ENCODE results near the gene SNTA1.
"Not testable (repeated sequence)": the region's sequence is repeated elsewhere in the genome, so short reads cannot be mapped to it uniquely, and the experiment has no call there.

SNTA1 gene

DNA sequence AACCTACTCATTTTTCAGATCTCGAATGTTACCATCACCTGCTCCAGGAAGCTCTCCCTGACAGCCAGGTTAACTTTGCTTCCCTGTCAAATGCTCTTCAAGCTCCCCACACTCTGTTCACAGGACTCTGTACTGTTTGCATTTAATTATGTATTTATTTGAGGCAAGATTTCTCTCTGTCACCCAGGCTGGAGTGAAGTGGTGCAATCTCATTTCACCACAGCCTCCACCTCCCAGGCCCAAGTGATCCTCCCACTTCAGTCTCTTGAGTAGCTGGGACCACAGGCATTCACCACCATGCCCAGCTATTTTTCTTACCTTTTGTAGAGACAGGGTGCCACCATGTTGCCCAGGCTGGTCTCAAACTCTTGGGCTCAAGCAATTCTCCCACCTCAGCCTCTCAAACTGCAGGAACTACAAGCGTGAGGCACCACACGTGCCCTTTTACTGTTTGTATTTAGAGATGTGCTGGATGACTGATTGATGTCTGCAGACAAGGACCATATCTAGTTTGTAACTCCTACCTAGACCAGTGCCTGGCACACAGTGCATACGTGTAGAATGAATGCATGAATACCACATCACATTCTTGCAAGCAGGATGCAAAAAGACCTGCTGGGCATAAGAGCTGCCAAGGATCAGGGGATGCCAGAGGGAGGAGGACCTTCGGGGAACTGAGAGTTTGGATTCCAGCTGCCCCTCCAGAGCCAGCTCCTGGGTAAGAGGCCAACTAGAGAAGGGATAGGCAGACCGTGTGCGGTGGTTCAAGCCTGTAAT lies 30.7 kb upstream of the SNTA1 start:
- no peak for DNase-seq (ENCODE audit: low read depth)
- no peak overlapping the region for H3K4me3 ChIP-seq (ENCODE audit: control insufficient read depth, low read depth, low read length)
- TF ChIP-seq, protein P1, sequence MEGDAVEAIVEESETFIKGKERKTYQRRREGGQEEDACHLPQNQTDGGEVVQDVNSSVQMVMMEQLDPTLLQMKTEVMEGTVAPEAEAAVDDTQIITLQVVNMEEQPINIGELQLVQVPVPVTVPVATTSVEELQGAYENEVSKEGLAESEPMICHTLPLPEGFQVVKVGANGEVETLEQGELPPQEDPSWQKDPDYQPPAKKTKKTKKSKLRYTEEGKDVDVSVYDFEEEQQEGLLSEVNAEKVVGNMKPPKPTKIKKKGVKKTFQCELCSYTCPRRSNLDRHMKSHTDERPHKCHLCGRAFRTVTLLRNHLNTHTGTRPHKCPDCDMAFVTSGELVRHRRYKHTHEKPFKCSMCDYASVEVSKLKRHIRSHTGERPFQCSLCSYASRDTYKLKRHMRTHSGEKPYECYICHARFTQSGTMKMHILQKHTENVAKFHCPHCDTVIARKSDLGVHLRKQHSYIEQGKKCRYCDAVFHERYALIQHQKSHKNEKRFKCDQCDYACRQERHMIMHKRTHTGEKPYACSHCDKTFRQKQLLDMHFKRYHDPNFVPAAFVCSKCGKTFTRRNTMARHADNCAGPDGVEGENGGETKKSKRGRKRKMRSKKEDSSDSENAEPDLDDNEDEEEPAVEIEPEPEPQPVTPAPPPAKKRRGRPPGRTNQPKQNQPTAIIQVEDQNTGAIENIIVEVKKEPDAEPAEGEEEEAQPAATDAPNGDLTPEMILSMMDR (IDR thresholded peaks at IDR 0.05; ENCODE audit: control insufficient read depth, insufficient read depth, low read depth, low read length, missing control alignments): no peak

DNA sequence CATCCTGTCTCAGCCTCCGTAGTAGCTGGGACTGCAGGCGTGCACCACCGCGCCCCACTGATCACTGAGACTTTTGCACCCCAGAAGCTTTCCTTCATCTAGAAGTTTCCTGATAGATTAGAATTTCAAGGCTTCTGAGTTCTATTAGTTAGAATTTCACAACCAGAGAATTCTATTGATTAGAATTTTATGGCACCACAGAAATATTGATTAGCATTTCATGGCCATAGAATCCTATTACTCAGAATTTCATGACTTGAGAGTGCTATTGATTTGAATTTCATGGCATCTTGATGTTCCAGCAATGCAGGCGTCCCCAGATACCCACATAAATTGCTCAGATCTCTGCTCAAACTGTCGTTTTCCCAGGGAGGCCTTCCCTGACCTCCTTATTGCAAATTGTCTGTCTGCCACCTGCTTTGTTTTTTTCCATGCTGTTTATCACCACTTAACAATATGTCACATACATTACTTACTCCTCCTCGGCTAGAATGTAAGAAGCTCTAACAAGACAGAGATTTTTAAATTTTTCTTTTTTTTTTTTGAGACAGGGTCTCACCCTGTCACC lies 29.4 kb upstream of the SNTA1 start:
- DNase-seq (ENCODE audit: low read depth): no peak
- TF ChIP-seq, protein P1 (IDR thresholded peaks at IDR 0.05; ENCODE audit: control insufficient read depth, insufficient read depth, low read depth, low read length, missing control alignments): no peak
- H3K4me3 ChIP-seq (ENCODE audit: control insufficient read depth, low read depth, low read length): no peak overlapping the region

DNA sequence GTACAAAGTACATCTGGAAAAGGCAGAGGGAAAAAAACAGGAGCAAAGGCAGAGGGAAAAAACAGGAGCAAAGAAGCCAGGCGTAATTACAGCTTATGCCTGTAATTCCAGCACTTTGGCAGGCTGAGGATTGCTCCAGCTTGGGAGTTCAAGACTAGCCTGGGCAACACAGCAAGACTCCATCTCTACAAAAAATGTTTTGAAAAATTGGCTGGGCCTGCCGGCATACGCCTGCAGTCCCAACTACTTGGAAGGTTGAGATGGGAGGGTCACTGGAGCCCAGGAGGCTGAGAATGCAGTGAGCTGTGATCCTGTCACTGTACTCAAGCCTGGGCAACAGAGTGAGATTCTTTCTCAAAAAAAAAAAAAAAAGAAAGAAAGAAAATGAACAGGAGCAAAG lies 27.3 kb upstream of the SNTA1 start:
- no peak for DNase-seq (ENCODE audit: low read depth)
- H3K4me3 ChIP-seq (ENCODE audit: control insufficient read depth, low read depth, low read length): no peak overlapping the region
- TF ChIP-seq, protein P1 (IDR thresholded peaks at IDR 0.05; ENCODE audit: control insufficient read depth, insufficient read depth, low read depth, low read length, missing control alignments): no peak

DNA sequence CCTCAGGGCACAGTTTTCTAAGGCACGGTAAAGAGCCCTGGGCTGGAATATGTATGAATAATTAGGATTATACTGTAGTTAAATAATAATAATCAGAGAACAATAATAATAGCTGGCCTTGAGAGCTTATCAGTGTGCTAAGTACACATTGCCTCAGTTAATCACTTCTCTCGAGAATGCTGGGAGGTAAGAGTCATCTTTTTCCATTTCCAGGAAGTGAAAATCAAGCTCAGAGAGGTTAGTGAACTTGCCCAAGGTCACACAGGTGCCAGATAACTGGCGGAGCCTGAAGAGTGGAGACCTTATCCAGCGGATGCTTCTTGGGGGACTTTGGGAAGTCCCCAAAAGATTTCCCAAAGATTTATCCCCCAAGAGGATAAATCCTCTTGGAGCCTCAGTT lies 26.9 kb upstream of the SNTA1 start:
- H3K4me3 ChIP-seq (ENCODE audit: control insufficient read depth, low read depth, low read length): no peak overlapping the region
- DNase-seq (ENCODE audit: low read depth): no peak
- TF ChIP-seq, protein P1 (IDR thresholded peaks at IDR 0.05; ENCODE audit: control insufficient read depth, insufficient read depth, low read depth, low read length, missing control alignments): no peak

DNA sequence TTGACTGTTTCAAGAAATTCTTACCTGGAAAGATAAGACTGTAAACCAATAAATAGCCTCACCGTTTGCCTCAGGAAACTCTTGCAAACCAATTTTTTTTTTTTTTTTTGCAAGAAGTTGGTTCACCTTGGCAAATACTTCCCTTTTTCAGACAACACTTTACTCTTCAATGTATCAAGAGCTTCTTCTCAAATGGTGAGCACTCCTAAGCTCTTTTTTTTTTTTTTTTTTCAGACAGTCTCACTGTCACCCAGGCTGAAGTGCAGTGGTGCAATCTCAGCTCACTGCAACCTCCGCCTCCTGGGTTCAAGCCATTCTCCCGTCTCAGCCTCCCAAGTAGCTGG lies 22.7 kb upstream of the SNTA1 start:
- TF ChIP-seq, protein P1 (IDR thresholded peaks at IDR 0.05; ENCODE audit: control insufficient read depth, insufficient read depth, low read depth, low read length, missing control alignments): no peak

DNA sequence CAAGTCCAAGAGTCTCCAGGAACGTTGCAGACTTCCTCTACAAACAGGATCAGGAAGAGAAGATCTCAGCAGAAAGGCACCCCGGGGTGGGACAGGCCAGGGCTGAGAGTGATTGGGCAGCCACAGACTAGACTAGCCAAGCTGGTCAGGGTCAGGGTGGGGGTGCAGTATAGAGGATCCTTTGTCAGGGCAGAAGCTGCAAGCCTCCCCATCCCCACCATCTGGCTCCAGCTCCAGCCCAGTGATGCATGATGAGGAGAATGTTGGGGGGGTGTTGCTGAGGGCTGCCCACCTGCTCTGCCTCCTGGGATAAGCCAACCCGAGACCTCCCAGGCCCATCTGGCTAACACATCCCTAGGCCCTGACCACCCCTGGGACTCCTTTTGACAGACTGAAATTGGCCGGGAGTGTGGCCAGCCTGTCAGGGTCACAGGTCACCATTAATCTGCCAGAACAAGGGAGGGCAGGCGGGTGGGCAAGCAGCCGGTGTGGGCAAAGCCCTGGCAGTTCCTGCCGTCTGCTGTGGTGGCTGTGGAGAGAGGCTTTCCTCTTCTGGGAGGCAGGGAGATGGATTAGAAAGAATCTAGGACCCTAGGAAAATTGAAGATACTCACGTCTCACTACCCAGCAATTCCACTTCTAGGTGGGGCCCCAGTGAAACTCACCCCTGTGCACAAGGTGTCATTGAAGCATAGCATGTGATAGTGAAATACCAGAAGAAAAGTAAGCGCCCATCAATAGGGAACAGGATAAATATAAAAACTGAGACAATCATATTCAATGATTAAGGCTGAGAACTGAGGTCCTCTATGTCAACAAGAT lies 22.1 kb upstream of the SNTA1 start:
- no peak overlapping the region for H3K4me3 ChIP-seq (ENCODE audit: control insufficient read depth, low read depth, low read length)
- no peak for DNase-seq (ENCODE audit: low read depth)
- TF ChIP-seq, protein P1 (IDR thresholded peaks at IDR 0.05; ENCODE audit: control insufficient read depth, insufficient read depth, low read depth, low read length, missing control alignments): no peak

More for the DNA sequence above, 22.7 kb upstream of the SNTA1 start:
- no peak overlapping the region for H3K4me3 ChIP-seq (ENCODE audit: control insufficient read depth, low read depth, low read length)
- no peak for DNase-seq (ENCODE audit: low read depth)

DNA sequence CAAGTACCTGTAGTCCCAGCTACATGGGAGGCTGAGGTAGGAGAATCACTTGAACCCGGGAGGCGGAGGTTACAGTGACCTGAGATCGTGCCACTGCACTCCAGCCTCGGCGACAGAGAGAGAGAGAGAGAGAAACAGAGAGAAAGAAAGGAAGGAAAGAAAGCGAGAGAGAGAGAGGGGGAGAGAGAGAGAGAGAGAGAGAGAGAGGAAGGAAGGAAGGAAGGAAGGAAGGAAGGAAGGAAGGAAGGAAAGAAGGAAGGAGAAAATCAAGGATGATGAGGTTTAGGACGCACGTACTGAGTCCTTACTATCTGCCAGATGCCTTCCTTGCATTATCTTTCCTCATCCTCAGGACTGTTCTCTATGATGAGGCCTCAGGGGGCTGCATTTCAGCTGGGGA lies 21.2 kb upstream of the SNTA1 start:
- H3K4me3 ChIP-seq (ENCODE audit: control insufficient read depth, low read depth, low read length); DNase-seq (ENCODE audit: low read depth): not testable (repeated sequence)
